Measurements from ENCODE around the gene CEP152.

- TF ChIP-seq CTCF (IDR thresholded peaks at IDR 0.05; ENCODE audit: low read depth, low read length), result no peak
- no peak for TF ChIP-seq MAX (IDR thresholded peaks at IDR 0.05; ENCODE audit: low read depth, low read length)
Measured at GRCh38 chr15:48834756-48835155, 23.9 kb upstream of the CEP152 start.
